Skeletal muscle satellite cell (primary cell): Measurements from ENCODE around the gene TTC28. TPM values are rescaled to one million over a fixed set of nuclear protein-coding genes. Genes with fewer than 3 reads are reported as not detected.

Experiments used
- H3K27me3 ChIP-seq: 2 replicates; pipeline ENCODE4 v1.7.0; 2013; ENCODE audit warnings: low read length; ENCODE audit not compliant: control insufficient read depth, insufficient read depth
- H3K36me3 ChIP-seq: 2 replicates; pipeline ENCODE4 v1.7.0; 2013; ENCODE audit warnings: mild to moderate bottlenecking, control low read depth, low read length; ENCODE audit not compliant: insufficient read depth
- H3K4me1 ChIP-seq: 2 replicates; pipeline ENCODE4 v1.7.0; 2013; ENCODE audit warnings: low read length; ENCODE audit not compliant: control insufficient read depth, insufficient read depth
- H3K4me2 ChIP-seq: 2 replicates; pipeline ENCODE4 v1.7.0; 2013; ENCODE audit warnings: mild to moderate bottlenecking, low read length
- H3K4me3 ChIP-seq: 2 replicates; pipeline ENCODE4 v1.7.0; 2013; ENCODE audit warnings: low read length
- H3K9ac ChIP-seq: 2 replicates; pipeline ENCODE4 v1.7.0; 2013; ENCODE audit warnings: mild to moderate bottlenecking, low read depth, low read length, moderate library complexity
- H3K9me3 ChIP-seq: replicated peaks from 2 replicates; pipeline ENCODE4 v1.7.0; 2013; ENCODE audit warnings: mild to moderate bottlenecking, control low read depth, low read length
- small RNA-seq: library from RNA; depleted of rRNA; stranded (forward); fragments of <200 nt; gene quantifications from one replicate; pipeline ENCODE3, GENCODE V24; 2012

TTC28 gene

GRCh38 chr22:27930331-27931060 is 749.1 kb downstream of the TTC28 start:
- Histone ChIP-seq H3K4me3 (no peak overlapping the region), H3K4me1 (no peaks in the 10 kb centered on the region), H3K36me3 (no peaks in the 10 kb centered on the region), H3K9me3 (no peaks in the 10 kb centered on the region), H3K4me2 (no peak overlapping the region), H3K9ac (no peak overlapping the region), H3K27me3 (no peaks in the 10 kb centered on the region)

Small RNA genes within 50 kb of the gene (small RNA-seq; reads per million reads assigned to genes)
- gene MIR5739 (not detected), gene RF00019 (not detected), gene RF00150 (not detected), gene RF02200 (not detected), gene RN7SL162P (not detected)
